ENCODE measurements around the gene PON1.

DNA sequence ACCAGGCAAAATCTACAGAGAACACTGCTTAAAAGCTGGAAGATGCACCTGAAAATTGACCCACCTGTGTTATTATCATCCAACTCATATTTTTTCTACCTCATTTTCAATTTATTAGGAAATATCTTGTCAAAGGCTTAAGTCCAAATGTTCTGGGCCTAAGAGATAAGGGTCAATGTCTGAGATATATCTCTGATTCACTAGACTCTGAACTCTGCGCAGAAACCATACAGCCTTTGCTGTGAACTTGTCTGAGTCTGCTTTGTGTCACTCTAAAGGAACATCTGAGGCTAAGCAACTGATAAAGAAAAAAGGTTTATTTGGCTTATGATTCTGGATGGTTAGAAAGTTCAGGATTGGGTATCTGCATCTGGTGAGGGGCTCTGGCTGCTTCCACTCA is 3.7 kb downstream of the PON1 start:
- TF ChIP-seq, protein P1, sequence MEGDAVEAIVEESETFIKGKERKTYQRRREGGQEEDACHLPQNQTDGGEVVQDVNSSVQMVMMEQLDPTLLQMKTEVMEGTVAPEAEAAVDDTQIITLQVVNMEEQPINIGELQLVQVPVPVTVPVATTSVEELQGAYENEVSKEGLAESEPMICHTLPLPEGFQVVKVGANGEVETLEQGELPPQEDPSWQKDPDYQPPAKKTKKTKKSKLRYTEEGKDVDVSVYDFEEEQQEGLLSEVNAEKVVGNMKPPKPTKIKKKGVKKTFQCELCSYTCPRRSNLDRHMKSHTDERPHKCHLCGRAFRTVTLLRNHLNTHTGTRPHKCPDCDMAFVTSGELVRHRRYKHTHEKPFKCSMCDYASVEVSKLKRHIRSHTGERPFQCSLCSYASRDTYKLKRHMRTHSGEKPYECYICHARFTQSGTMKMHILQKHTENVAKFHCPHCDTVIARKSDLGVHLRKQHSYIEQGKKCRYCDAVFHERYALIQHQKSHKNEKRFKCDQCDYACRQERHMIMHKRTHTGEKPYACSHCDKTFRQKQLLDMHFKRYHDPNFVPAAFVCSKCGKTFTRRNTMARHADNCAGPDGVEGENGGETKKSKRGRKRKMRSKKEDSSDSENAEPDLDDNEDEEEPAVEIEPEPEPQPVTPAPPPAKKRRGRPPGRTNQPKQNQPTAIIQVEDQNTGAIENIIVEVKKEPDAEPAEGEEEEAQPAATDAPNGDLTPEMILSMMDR (IDR thresholded peaks at IDR 0.05 in 4 of 5, conservative IDR thresholded peaks at IDR 0.05 in 1 of 5): no peak
- TF ChIP-seq POLR2A (IDR thresholded peaks at IDR 0.05): no peak

All from gastrocnemius medialis (tissue), 4 donors.